A549 treated with CpdA at 1 μM for 4 hours (cell line): ENCODE data around the gene IFT81. TPM values are rescaled to one million over a fixed set of nuclear protein-coding genes. Genes with fewer than 3 reads are reported as not detected.

Experiments
- total RNA-seq: library from RNA; stranded (reverse); fragments of 200-300 nt; extraction: Qiagen RNA extraction; gene quantifications from 5 replicates; pipeline ENCODE4 v1.2.3, GENCODE V29; 2022; ENCODE audit warnings: low read depth

IFT81 gene
- 14.3 to 27.1 TPM (median 20.1 TPM) in 5 replicates for total RNA-seq

GRCh38 chr12:110124269-110124995 is at the start of gene IFT81:
IFT81 (plus strand) TSS chr12:110124357; CDS start chr12:110127381, 3,024 bp downstream.

Other genes with a start within 250 kb of the IFT81 start
- 19.3 to 21.2 TPM (median 19.9 TPM) in 5 replicates for gene GLTP, start 243.8 kb upstream of the IFT81 start, total RNA-seq
- gene TCHP, start 224.1 kb upstream of the IFT81 start, total RNA-seq: 16.4 to 22.1 TPM (median 18.2 TPM) in 5 replicates
- 18.1 to 21.4 TPM (median 19.8 TPM) in 5 replicates for gene GIT2, start 128.0 kb upstream of the IFT81 start, total RNA-seq
- 14.3 to 26.4 TPM (median 17.5 TPM) in 5 replicates for gene ANKRD13A, start 124.9 kb upstream of the IFT81 start, total RNA-seq
- gene C12orf76, start 75.8 kb upstream of the IFT81 start, total RNA-seq: 5.4 to 8.4 TPM (median 7.3 TPM) in 5 replicates
- gene ATP2A2, start 156.9 kb downstream of the IFT81 start, total RNA-seq: 297 to 367 TPM (median 349 TPM) in 5 replicates